A549 (cell line): ENCODE measurements around the gene RGS6. TPM values are rescaled to one million over a fixed set of nuclear protein-coding genes. Genes with fewer than 3 reads are reported as not detected.

Source experiments
- ATAC-seq, 2 experiments: fragments of 200-7000 bp in 1 of 2; fragments of >200 bp in 1 of 2; cut with Nextera tagmentation in 1 of 2; cut with Tn5 transposase in 1 of 2; 3 replicates each; pipeline versions ENCODE4 v1.8.0 to v1.9.1; 2018 to 2020; ENCODE audit warnings: mild to moderate bottlenecking in 1 of 2, moderate library complexity in 1 of 2
- CTCF ChIA-PET: fragments of 300-600 bp; sonication (Branson Sonifier 250); formaldehyde crosslinking; extraction: SDS; loops from one replicate; lab custom pipeline; 2021; ENCODE audit warnings: antibody characterized with exemption, inconsistent platforms; lab: Yijun Ruan, JAX
- POLR2A ChIA-PET: fragments of 350-600 bp; formaldehyde crosslinking; extraction: SDS; loops from one replicate; lab custom pipeline; 2021; ENCODE audit warnings: antibody characterized with exemption, inconsistent platforms; lab: Yijun Ruan, JAX
- DNase-seq, 2 experiments: peaks; one replicate each; pipeline versions ENCODE4 v3.0.0 to v3.0.0-alpha.2; 2011 to 2016; ENCODE audit warnings: low read depth in 1 of 2, low spot score in 1 of 2
- FAIRE-seq: peaks from 2 replicates; lab custom pipeline; 2011; peaks lifted over from hg19 to GRCh38; lab: Jason Lieb, UNC
- H3K27ac ChIP-seq, 2 experiments: fragments of >200 bp; sonication (Bioruptor Twin); formaldehyde crosslinking; 3 replicates each; pipeline ENCODE4 v1.5.1; 2016 to 2017
- H3K4me1 ChIP-seq: fragments of >200 bp; sonication (Bioruptor Twin); formaldehyde crosslinking; 3 replicates; pipeline ENCODE4 v1.6.1; 2016
- H3K4me2 ChIP-seq: fragments of >200 bp; sonication (Bioruptor Twin); formaldehyde crosslinking; 3 replicates; pipeline ENCODE4 v1.6.1; 2016
- H3K4me3 ChIP-seq: fragments of >200 bp; sonication (Bioruptor Twin); formaldehyde crosslinking; 3 replicates; pipeline ENCODE4 v1.5.1; 2016
- H3K9me3 ChIP-seq: fragments of >200 bp; sonication (Bioruptor Twin); formaldehyde crosslinking; 3 replicates; pipeline ENCODE4 v1.6.1; 2016
- CEBPB ChIP-seq, 2 experiments: fragments of >200 bp in 1 of 2; sonication (Bioruptor Twin) in 1 of 2; formaldehyde crosslinking in 1 of 2; IDR thresholded peaks; 2 replicates each; pipeline ENCODE4 v1.6.1; 2012 to 2016
- CHD4 ChIP-seq: fragments of 200-600 bp; sonication (generic); IDR thresholded peaks from 2 replicates; pipeline ENCODE4 v1.6.1; 2016; ENCODE audit warnings: antibody characterized with exemption, mild to moderate bottlenecking, borderline replicate concordance
- EHF ChIP-seq: fragments of 250-450 bp; sonication (Bioruptor Pico); IDR thresholded peaks from 2 replicates; pipeline ENCODE4 v1.5.0; 2020; ENCODE audit warnings: mild to moderate bottlenecking
- EP300 ChIP-seq, 2 experiments: fragments of >200 bp; sonication (Bioruptor Twin); formaldehyde crosslinking; IDR thresholded peaks; 2 replicates in 1 of 2; 3 replicates in 1 of 2; pipeline ENCODE4 v1.6.1; 2016 to 2017
- FOSL2 ChIP-seq, 2 experiments: fragments of 450-650 bp in 1 of 2; fragments of >200 bp in 1 of 2; sonication (Bioruptor Twin) in 1 of 2; formaldehyde crosslinking; IDR thresholded peaks; 2 replicates each; pipeline versions ENCODE4 v1.5.0 to v1.6.1; 2016 to 2020; ENCODE audit warnings: mild to moderate bottlenecking in 1 of 2, moderate library complexity in 1 of 2
- FOXS1 ChIP-seq: fragments of 250-450 bp; sonication (Bioruptor Pico); IDR thresholded peaks from 2 replicates; pipeline ENCODE4 v1.5.0; 2020; ENCODE audit warnings: mild to moderate bottlenecking, moderate library complexity
- GATA3 ChIP-seq: IDR thresholded peaks from 2 replicates; pipeline ENCODE4 v1.6.1; 2012; ENCODE audit warnings: borderline replicate concordance
- HOXA7 ChIP-seq: fragments of 250-450 bp; sonication (Bioruptor Pico); IDR thresholded peaks from 2 replicates; pipeline ENCODE4 v1.5.0; 2020; ENCODE audit warnings: mild to moderate bottlenecking, moderate library complexity
- HOXB5 ChIP-seq: fragments of 250-450 bp; sonication (Bioruptor Pico); IDR thresholded peaks from 2 replicates; pipeline ENCODE4 v1.5.0; 2020; ENCODE audit warnings: mild to moderate bottlenecking, moderate library complexity
- JUN ChIP-seq, 2 experiments: fragments of >200 bp; sonication (Bioruptor Twin); formaldehyde crosslinking; IDR thresholded peaks; 2 replicates in 1 of 2; 3 replicates in 1 of 2; pipeline ENCODE4 v1.6.1; 2016 to 2017
- KDM1A ChIP-seq: fragments of 200-600 bp; sonication (generic); IDR thresholded peaks from 2 replicates; pipeline ENCODE4 v1.6.1; 2016; ENCODE audit warnings: low read depth, mild to moderate bottlenecking
- KDM5A ChIP-seq: fragments of 200-600 bp; sonication (generic); IDR thresholded peaks from 2 replicates; pipeline ENCODE4 v1.6.1; 2016; ENCODE audit warnings: antibody characterized with exemption, mild to moderate bottlenecking
- MAZ ChIP-seq: fragments of 150-350 bp; IDR thresholded peaks from 2 replicates; pipeline ENCODE4 v1.6.1; 2014; ENCODE audit warnings: antibody characterized with exemption, low read depth, low read length, borderline replicate concordance
- NPAS2 ChIP-seq: fragments of 250-450 bp; sonication (Bioruptor Pico); IDR thresholded peaks from 2 replicates; pipeline ENCODE4 v1.8.0; 2022; ENCODE audit warnings: mild to moderate bottlenecking, moderate library complexity, borderline replicate concordance
- NR3C1 ChIP-seq: fragments of >200 bp; sonication (Bioruptor Twin); formaldehyde crosslinking; IDR thresholded peaks from 3 replicates; pipeline ENCODE4 v1.6.1; 2017
- PHF8 ChIP-seq: fragments of 200-600 bp; sonication (generic); IDR thresholded peaks from 2 replicates; pipeline ENCODE4 v1.6.1; 2016; ENCODE audit warnings: low read depth, mild to moderate bottlenecking, antibody characterized with exemption, moderate library complexity, borderline replicate concordance
- POLR2AphosphoS2 ChIP-seq: conservative IDR thresholded peaks from 2 replicates; pipeline ENCODE4 v1.6.1; 2012; ENCODE audit warnings: low read length, improper control_type of control experiment, inconsistent platforms
- RARB ChIP-seq: fragments of 250-450 bp; sonication (Bioruptor Pico); IDR thresholded peaks from 2 replicates; pipeline ENCODE4 v1.8.0; 2021; ENCODE audit warnings: mild to moderate bottlenecking, moderate library complexity
- RCOR1 ChIP-seq: fragments of 150-350 bp; IDR thresholded peaks from 2 replicates; pipeline ENCODE4 v1.6.1; 2014; ENCODE audit warnings: antibody characterized with exemption, low read length, low read depth
- SMC3 ChIP-seq: fragments of >200 bp; sonication (Bioruptor Twin); formaldehyde crosslinking; IDR thresholded peaks from 3 replicates; pipeline ENCODE4 v1.6.1; 2018; ENCODE audit warnings: inconsistent platforms
- SREBF2 ChIP-seq: fragments of 450-650 bp; IDR thresholded peaks from 2 replicates; pipeline ENCODE4 v1.6.1; 2014; ENCODE audit warnings: mild to moderate bottlenecking, moderate library complexity
- ZC3H11A ChIP-seq: fragments of 450-650 bp; IDR thresholded peaks from 2 replicates; pipeline ENCODE4 v1.6.1; 2014; ENCODE audit warnings: antibody characterized with exemption, mild to moderate bottlenecking
- ZNF302 ChIP-seq: fragments of 250-450 bp; sonication (Bioruptor Pico); IDR thresholded peaks from 2 replicates; pipeline ENCODE4 v1.9.0; 2021; ENCODE audit warnings: inconsistent platforms, mild to moderate bottlenecking, moderate library complexity
- ZSCAN20 ChIP-seq: fragments of 250-450 bp; sonication (Bioruptor Pico); IDR thresholded peaks from 2 replicates; pipeline ENCODE4 v1.8.0; 2022; ENCODE audit warnings: mild to moderate bottlenecking, moderate library complexity
- WGBS: methylation state at CpG from one replicate; pipeline ENCODE4 v1.1.6; 2017; ENCODE audit errors: missing lambda C conversion rate; 5-methylcytosine and 5-hydroxymethylcytosine counted together
- polyA plus RNA-seq, 4 experiments: library from polyadenylated mRNA; depleted of rRNA in 3 of 4; stranded (reverse); fragments of >200 nt; fragmentation: RNase III in 1 of 4; extraction: RNeasy Plus Mini Kit Qiagen cat#74134 plus additional on column Dnase treatment in 1 of 4; gene quantifications; 2 replicates in 3 of 4; 3 replicates in 1 of 4; pipeline ENCODE4 v1.2.3, GENCODE V29; 2011 to 2017
- TF ChIP-seq, protein P1 (sequence below): fragments of >200 bp; sonication (Bioruptor Twin); formaldehyde crosslinking; IDR thresholded peaks from 3 replicates; pipeline ENCODE4 v1.6.1; 2016
- TF ChIP-seq, protein P2 (sequence below): IDR thresholded peaks from 2 replicates; pipeline ENCODE4 v1.6.1; 2012; ENCODE audit warnings: low read depth, borderline replicate concordance
- TF ChIP-seq, protein P3 (sequence below): fragments of 250-450 bp; sonication (Bioruptor Pico); IDR thresholded peaks from 2 replicates; pipeline ENCODE4 v1.5.0; 2021; ENCODE audit warnings: mild to moderate bottlenecking, moderate library complexity, borderline replicate concordance

Gene RGS6
- polyA plus RNA-seq, 2 of the 4 experiments (the other 2 are of a cell fraction), result not detected

DNA sequence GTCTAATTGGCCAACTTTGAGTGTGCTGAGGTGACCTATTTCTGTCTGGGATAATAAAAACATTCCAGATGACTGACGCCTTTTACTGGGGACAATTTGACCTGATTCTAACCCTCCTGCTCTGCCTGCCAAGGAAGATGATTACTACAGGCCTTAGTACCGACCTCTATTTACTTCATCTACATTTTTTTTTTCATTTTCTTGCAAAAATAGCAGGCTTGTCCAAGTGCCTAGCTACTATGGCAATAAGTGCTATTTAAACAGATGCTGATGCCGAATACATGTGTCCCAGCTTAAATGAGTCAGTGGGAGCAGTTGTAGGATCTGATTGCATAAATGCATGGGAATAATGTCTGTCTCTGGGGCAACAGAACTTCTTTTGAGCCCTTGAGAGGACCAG, 254.3 kb downstream of the RGS6 start:
- FAIRE-seq, result no peak
- H3K4me1 ChIP-seq, result no peaks in the 10 kb centered on the region
- H3K9me3 ChIP-seq, result no peaks in the 10 kb centered on the region
- TF ChIP-seq CEBPB (IDR thresholded peaks at IDR 0.05) (no peak), CHD4 (no peak), MAZ (no peak), FOSL2 (IDR thresholded peaks at IDR 0.05) (no peak), FOSL2 (CRISPR knock-in tag; IDR thresholded peaks at IDR 0.05) (no peak), KDM5A (no peak), ZNF302 (CRISPR knock-in tag) (no peak), EP300 (IDR thresholded peaks at IDR 0.05) (no peak), ZSCAN20 (CRISPR knock-in tag) (no peak), RARB (no peak), POLR2AphosphoS2 (no peak), NR3C1 (no peak), KDM1A (no peak)
- TF ChIP-seq, protein P1, sequence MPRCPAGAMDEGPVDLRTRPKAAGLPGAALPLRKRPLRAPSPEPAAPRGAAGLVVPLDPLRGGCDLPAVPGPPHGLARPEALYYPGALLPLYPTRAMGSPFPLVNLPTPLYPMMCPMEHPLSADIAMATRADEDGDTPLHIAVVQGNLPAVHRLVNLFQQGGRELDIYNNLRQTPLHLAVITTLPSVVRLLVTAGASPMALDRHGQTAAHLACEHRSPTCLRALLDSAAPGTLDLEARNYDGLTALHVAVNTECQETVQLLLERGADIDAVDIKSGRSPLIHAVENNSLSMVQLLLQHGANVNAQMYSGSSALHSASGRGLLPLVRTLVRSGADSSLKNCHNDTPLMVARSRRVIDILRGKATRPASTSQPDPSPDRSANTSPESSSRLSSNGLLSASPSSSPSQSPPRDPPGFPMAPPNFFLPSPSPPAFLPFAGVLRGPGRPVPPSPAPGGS, result no peak
- TF ChIP-seq, protein P2, sequence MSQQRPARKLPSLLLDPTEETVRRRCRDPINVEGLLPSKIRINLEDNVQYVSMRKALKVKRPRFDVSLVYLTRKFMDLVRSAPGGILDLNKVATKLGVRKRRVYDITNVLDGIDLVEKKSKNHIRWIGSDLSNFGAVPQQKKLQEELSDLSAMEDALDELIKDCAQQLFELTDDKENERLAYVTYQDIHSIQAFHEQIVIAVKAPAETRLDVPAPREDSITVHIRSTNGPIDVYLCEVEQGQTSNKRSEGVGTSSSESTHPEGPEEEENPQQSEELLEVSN, result no peak
- no peak overlapping the region for H3K4me3 ChIP-seq
- no peak overlapping the region for H3K27ac ChIP-seq
- ChIA-PET CTCF (no interaction called here), POLR2A (no interaction called here)
- H3K4me2 ChIP-seq, result no peak overlapping the region
- no peak for DNase-seq
- WGBS, result 1% methylated on average over 3 of the region's 3 CpGs
- no peak for ATAC-seq

DNA sequence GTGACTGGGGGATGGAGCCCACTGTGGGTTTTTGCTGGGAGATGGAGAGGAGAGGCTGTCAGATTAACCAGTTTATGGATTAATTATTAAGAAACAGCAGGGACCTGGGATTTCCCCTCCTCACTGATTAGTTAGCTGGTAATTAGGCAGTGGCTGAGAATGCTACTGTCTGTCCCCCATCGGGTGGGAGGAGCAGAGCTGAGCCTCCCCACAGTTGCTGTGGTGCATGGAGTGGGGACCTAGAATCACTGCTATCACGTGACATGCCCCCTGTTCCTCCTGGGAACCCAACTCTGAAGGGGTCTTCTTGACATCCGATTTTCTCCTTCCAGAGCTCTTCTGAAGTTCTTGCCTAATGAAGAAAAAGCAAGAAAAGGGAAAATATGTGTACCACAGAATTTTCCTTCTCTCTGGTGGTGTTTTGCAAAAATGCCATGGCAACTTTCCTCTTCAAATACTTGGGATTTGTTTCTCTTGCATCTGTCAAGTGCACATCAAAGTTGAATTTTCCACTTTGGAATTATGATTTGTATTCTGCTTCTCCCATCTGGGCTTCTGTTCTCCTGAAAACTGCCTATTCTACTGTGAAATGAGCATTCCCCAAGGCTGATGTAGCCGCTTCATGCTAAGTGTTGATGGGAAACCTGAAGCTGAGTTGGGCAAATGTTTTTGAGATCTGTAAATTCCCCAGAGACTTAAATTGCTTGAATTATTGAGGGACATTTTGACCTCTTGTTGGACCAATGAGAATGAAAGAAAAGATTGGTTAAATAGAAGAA, 264.2 kb downstream of the RGS6 start:
- no peaks in the 10 kb centered on the region for H3K4me1 ChIP-seq
- H3K4me3 ChIP-seq, result no peak overlapping the region
- ATAC-seq, result no peak
- no peak for DNase-seq
- no peaks in the 10 kb centered on the region for H3K9me3 ChIP-seq
- no peak overlapping the region for H3K4me2 ChIP-seq
- no peak for FAIRE-seq
- TF ChIP-seq PHF8 (no peak), JUN (IDR thresholded peaks at IDR 0.05) (no peak), NPAS2 (CRISPR knock-in tag) (no peak), SREBF2 (no peak), FOXS1 (no peak), ZNF302 (CRISPR knock-in tag) (no peak), HOXA7 (CRISPR knock-in tag) (no peak), EHF (CRISPR knock-in tag) (no peak), SMC3 (no peak), HOXB5 (no peak), ZC3H11A (no peak), GATA3 (no peak), RARB (no peak), CEBPB (IDR thresholded peaks at IDR 0.05) (no peak), RCOR1 (no peak)
- TF ChIP-seq, protein P1, result no peak
- TF ChIP-seq, protein P3, sequence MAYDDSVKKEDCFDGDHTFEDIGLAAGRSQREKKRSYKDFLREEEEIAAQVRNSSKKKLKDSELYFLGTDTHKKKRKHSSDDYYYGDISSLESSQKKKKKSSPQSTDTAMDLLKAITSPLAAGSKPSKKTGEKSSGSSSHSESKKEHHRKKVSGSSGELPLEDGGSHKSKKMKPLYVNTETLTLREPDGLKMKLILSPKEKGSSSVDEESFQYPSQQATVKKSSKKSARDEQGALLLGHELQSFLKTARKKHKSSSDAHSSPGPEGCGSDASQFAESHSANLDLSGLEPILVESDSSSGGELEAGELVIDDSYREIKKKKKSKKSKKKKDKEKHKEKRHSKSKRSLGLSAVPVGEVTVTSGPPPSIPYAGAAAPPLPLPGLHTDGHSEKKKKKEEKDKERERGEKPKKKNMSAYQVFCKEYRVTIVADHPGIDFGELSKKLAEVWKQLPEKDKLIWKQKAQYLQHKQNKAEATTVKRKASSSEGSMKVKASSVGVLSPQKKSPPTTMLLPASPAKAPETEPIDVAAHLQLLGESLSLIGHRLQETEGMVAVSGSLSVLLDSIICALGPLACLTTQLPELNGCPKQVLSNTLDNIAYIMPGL (CRISPR knock-in tag), result no peak
- POLR2A ChIA-PET, result no interaction called here
- CTCF ChIA-PET, result no interaction called here
- H3K27ac ChIP-seq, result no peak overlapping the region
- 7% methylated on average over 4 of the region's 4 CpGs for WGBS
